HG03159 (cell line): Measurements from ENCODE around the gene C1QTNF9.
A peak's percentile ranks its signal among the peaks of the same experiment; 100 is the strongest.
"Not testable (repeated sequence)": the region's sequence is repeated elsewhere in the genome, so short reads cannot be mapped to it uniquely, and the experiment has no call there.

ENCODE experiments used
- ATAC-seq: cut with Tn5 transposase; IDR thresholded peaks from one replicate; pipeline ENCODE4 v1.9.1; 2021; ENCODE audit warnings: mild to moderate bottlenecking, moderate library complexity; ENCODE audit not compliant: unreplicated experiment

The C1QTNF9 gene

GRCh38 chr13:24309300-24309699 lies at the start of gene C1QTNF9:
Gene C1QTNF9 (plus strand): TSS chr13:24309580. CDS start chr13:24316004, 6,424 bp downstream.
- ATAC-seq = not testable (repeated sequence)

GRCh38 chr13:24261566-24261965 lies 47.8 kb upstream of the C1QTNF9 start:
- ATAC-seq = no peak

- ATAC-seq = no peak
These were observed 45.7 kb upstream of the C1QTNF9 start for GRCh38 chr13:24263632-24264031.

- ATAC-seq = peak; percentile 55
These were observed 44.4 kb upstream of the C1QTNF9 start for GRCh38 chr13:24264976-24265375.

GRCh38 chr13:24265453-24265852 lies 43.9 kb upstream of the C1QTNF9 start:
- ATAC-seq = no peak

- no peak for ATAC-seq
These were observed 42.1 kb upstream of the C1QTNF9 start for GRCh38 chr13:24267274-24267673.

GRCh38 chr13:24267801-24268200 lies 41.6 kb upstream of the C1QTNF9 start:
- no peak for ATAC-seq

- ATAC-seq = no peak
These were observed 39.6 kb upstream of the C1QTNF9 start for GRCh38 chr13:24269821-24270220.

- ATAC-seq = peak; percentile 50
These were observed 38.7 kb upstream of the C1QTNF9 start for GRCh38 chr13:24270639-24271141.

GRCh38 chr13:24271231-24271600 lies 38.2 kb upstream of the C1QTNF9 start:
- no peak for ATAC-seq

- ATAC-seq = peak; percentile 51
These were observed 37.6 kb upstream of the C1QTNF9 start for GRCh38 chr13:24271601-24272451.

GRCh38 chr13:24272452-24273161 lies 36.8 kb upstream of the C1QTNF9 start:
- no peak for ATAC-seq

- no peak for ATAC-seq
These were observed 35.5 kb upstream of the C1QTNF9 start for GRCh38 chr13:24273926-24274325.

GRCh38 chr13:24274452-24275021 lies 34.8 kb upstream of the C1QTNF9 start:
- ATAC-seq = peak; percentile 53

GRCh38 chr13:24275041-24275440 lies 34.3 kb upstream of the C1QTNF9 start:
- no peak for ATAC-seq

- ATAC-seq = no peak
These were observed 33.1 kb upstream of the C1QTNF9 start for GRCh38 chr13:24276306-24276705.

- ATAC-seq = no peak
These were observed 32.5 kb upstream of the C1QTNF9 start for GRCh38 chr13:24276861-24277260.

GRCh38 chr13:24277761-24278160 lies 31.6 kb upstream of the C1QTNF9 start:
- no peak for ATAC-seq

GRCh38 chr13:24279327-24280110 lies 29.9 kb upstream of the C1QTNF9 start:
- ATAC-seq = no peak

GRCh38 chr13:24280720-24281119 lies 28.7 kb upstream of the C1QTNF9 start:
- no peak for ATAC-seq
